Keratinocyte (primary cell): Measurements from ENCODE around the gene SLC9A2.

ENCODE experiments used
- EZH2 ChIP-seq: IDR thresholded peaks from one replicate; pipeline ENCODE4 v1.6.1; 2012; ENCODE audit warnings: inconsistent platforms, mild to moderate bottlenecking, low read length, moderate library complexity
- TF ChIP-seq, protein P1 (sequence below), 3 experiments: IDR thresholded peaks in 1 of 3; conservative IDR thresholded peaks in 1 of 3; optimal IDR thresholded peaks in 1 of 3; 2 replicates in 2 of 3; 3 replicates in 1 of 3; pipeline versions ENCODE3 to v1.5.1; 2011; ENCODE audit warnings: low read length in 3 of 3, mild to moderate bottlenecking in 3 of 3, moderate library complexity in 2 of 3, control low read depth in 1 of 3, inconsistent platforms in 1 of 3; ENCODE audit not compliant: insufficient read depth in 2 of 3; ENCODE audit errors: extremely low read depth in 1 of 3

DNA sequence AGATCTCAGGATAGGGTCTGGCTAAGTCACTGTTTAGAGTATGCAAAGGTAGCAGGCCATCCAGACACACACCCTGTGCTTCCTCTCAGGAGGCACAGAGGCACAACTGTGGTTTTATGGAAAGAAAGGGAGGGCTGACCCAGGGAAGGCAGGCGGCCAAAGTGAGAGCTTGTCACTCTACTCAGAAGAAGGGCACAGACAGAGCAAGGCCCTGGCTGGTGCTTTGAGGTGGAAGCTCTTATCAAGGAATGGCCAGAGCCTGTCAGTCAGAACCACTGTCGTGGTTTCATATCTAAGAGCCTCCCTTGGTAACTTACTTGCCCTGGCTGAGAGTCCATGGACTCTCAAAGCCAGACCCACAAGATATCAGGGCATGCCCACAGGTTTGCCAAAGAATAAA is 40.7 kb downstream of the SLC9A2 start:
- TF ChIP-seq, protein P1, sequence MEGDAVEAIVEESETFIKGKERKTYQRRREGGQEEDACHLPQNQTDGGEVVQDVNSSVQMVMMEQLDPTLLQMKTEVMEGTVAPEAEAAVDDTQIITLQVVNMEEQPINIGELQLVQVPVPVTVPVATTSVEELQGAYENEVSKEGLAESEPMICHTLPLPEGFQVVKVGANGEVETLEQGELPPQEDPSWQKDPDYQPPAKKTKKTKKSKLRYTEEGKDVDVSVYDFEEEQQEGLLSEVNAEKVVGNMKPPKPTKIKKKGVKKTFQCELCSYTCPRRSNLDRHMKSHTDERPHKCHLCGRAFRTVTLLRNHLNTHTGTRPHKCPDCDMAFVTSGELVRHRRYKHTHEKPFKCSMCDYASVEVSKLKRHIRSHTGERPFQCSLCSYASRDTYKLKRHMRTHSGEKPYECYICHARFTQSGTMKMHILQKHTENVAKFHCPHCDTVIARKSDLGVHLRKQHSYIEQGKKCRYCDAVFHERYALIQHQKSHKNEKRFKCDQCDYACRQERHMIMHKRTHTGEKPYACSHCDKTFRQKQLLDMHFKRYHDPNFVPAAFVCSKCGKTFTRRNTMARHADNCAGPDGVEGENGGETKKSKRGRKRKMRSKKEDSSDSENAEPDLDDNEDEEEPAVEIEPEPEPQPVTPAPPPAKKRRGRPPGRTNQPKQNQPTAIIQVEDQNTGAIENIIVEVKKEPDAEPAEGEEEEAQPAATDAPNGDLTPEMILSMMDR (optimal IDR thresholded peaks at IDR 0.05 in 1 of 3, IDR thresholded peaks at IDR 0.05 in 1 of 3, conservative IDR thresholded peaks at IDR 0.05 in 1 of 3; ENCODE audit: extremely low read depth in 1 of 3, insufficient read depth in 2 of 3, low read length in 3 of 3), result no peak
- no peak for TF ChIP-seq EZH2
